Kidney capillary endothelial cell (primary cell): ENCODE data around the gene RAB35.

ENCODE experiments used
- DNase-seq: peaks from one replicate; pipeline ENCODE4 v3.0.0-alpha.2; 2018; ENCODE audit warnings: low spot score

The RAB35 gene

DNA sequence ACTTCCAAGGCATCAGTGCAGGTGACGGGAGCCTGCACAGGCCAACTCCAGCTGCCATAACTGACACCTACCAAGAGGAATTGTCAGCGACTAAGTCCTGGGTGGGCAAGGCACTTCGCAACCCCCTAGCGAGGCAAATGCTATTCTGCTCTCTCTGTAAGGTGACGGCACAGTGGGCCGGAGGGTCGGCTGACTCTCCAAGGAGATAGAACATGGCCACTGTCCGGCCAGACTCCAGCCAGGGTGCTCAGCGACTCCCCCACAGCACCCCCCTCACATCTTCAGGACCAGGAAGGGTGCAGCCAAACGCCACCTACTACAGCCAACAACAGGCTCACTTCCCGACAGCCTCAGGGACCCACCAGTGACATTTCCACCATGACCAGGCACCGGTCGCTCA, 13.2 kb downstream of the RAB35 start:
- no peak for DNase-seq

DNA sequence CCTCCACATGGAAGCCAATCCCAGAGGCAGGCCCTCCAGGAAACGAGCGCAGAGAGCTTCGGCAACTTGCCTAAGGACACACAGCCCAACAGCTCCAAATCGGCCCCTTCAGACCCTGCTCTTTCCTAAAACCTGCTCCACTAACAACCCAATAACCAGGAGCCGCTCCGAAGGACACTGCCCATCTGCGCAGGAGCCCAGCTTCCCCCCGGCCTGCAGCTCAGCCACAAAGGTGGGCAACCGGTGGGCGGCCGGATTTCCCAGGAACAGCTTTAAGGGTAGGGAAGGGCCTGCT, 13.6 kb downstream of the RAB35 start:
- DNase-seq = no peak

DNA sequence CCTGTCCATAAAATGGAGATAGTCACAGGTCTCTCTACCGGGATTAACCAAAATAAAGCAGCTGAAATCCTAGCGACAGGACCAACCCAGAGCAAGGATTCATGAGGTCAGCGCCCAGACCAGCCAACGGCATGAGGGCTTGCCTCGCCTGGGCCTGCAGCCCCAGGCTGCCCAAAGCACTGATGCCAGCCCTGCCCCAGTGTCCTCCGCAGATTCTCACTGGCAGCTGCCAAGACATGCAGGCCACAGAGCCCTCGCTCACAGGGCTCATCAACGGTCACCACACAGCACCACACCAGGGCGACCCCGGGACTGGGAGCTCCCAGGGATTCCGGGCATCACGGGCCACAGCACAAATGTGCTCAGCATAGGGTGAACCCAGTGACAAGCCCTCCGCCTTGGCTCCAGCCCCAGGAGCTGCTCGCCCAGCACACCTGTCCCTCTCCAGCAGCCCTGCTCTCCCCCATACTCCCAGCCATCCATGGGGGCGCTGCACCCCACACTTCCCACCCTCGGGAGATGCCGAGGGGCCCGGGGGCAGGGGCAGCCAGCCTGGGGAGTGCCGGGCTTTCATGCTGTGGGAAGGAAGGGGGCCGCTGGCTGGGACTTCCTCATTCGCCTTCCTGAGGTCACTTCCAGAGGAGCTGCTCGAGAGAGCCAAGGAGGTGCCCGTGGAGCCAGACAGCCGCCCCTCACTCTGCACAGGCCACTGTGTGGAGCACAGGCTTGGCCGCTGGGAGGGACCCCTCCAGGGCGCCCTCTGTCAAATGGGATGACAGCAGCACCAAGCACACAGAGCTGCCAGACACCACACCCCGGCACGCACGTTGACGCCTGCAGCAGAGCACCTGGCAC, 14.1 kb downstream of the RAB35 start:
- DNase-seq = no peak

DNA sequence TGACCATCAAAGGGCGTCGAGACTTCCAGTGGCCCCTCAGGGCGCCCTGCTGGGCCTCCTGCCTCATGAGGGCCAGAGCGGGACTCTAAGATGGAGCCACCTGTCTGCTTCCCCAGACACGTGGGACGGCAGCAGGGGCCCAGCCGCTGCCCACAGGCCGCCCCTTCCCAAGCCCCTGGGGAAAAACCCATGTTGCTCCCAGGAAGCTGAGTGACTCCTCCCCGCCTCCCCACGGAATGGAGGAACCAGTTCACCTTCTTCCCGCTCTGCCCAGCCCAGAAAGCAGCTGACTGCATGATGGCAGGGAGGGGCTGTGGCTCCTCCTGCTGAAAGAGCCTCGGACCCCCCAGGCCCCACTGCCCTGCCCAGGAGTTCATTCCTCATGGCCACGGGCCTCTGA, 14.9 kb downstream of the RAB35 start:
- DNase-seq = no peak

DNA sequence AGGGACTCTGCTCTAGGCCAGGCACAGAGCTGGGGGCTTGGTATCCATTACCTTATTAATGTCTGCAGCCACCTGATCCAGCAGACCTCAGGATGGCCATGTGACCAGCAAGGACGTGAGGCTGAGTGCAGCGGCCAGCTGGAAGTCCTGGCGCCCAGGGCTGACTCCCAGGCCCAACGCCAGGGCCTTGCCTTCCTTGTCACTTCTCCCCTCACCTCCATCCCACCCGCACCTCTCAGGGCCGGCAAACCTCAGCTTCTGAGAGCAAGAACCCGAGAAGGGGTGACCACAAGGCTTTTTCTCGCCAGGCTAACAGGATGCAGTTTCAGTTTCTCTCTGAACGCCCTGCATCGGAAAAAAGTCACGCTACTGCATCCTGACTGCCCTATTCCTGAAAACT, 15.4 kb downstream of the RAB35 start:
- no peak for DNase-seq

DNA sequence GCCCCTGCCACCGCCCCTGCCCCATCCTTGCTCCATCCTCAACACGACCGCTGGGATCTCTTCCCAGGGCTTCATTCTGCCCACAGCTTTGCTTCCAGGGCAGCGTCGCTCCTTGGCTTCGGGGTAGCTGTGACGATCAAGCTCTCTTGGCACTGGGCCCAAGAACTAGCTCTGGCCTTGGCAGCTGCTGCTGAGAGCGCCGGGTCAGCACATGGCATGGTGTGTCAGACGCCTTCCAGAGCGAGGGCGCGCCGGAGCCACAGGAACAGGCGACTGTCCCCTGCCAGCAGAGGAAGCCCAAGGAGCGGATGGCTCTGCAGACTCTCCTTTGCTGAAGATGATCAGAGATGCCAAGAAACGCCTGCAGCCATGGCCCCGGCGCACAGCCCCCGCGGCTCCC, 15.9 kb downstream of the RAB35 start:
- DNase-seq = no peak

DNA sequence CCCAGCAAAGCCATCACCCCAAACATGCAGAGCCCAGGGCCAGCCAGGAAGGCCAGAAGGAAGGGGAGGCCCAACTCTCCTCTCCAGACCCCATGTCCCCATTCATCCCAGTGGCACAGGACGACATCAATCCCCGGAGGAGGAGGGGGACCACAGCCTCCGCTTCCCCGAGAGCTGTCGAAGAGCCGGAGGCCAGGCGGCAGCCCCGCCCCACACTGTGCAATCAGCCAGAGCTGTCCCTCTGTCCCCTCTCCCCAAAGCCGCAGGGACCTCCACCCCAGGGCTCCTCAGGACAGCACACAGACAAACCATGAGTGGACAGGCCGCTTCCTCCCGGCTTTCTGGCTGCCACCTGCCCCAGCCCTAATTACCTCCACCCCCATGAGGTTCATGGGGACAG, 16.8 kb downstream of the RAB35 start:
- no peak for DNase-seq

DNA sequence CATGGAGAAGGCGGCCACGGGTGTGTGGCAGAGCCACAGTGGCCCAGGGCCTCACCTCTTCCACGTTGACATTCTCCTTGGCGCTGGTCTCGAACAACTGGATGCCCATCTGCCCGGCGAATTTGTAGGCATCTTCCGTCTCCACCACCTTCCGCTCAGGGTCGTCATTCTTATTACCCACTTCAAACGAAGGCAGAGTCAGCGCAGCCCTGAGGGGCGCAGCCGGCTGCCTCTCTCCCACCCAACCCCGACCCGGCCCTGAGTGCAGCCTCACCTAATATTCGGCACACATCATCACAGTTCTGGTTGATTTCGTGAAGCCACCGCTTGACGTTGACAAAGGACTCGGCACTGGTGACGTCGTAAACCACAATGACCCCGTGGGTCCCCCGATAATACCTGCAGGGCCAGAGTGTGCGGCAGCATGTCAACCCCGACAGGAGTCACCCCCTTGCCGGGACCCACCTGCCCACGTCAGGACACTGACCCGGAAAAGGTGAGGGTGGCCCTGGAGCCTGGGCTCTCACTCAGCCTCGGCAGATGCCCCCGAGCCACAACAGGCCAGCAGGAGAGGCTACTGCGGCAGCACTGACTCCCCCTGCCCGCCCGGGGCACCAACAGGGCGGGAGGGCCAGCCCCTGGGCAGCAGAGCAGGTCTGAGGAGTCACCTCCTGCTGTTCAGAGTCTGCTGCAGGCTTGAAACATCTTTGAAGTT, 17.6 kb downstream of the RAB35 start:
- DNase-seq = no peak

DNA sequence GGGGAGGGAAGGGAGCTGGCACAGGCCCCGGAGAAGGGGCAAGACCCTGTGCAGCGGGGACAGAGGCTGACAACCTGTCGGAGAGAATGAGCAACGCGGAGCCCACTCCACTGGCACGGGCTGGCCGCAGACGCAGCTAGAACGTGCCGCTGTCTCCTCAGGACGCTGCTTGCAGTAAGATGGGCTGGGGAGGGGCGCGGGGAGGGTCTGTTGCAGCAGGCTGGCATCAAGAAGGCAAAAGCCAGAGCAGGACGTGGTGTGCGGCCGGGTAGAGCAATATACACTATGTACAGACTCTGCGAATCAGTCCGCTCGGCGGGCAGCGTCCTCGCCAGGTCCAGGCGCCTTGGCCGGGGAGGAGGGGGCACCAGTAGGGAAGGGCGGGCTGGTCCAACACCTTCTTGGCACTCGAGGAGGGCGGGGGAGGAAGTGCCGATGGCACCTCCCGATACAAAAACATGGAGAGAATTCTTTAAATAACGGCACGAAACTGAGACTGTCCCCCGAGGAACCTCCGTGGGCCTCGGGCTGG, 19.8 kb downstream of the RAB35 start:
- no peak for DNase-seq

DNA sequence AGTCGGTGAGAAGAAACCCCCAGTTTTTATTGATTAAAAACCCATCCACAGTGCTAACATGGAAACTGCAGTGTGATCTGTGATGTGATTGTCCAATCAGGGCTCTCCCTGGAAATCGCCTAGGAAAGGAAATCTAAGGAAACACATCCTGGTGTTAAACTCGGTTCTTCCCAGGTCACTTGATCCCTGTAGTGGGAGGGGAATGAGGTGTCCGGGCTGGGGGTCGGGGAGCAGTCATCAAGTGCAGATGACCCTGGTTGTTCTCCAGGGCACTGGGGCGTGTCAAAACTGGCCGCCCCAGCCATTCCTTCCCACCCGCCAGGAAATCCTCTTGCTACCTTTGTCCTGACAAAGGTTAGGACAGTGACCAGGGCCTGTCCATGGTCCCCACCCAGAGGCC, 20.8 kb downstream of the RAB35 start:
- DNase-seq = no peak

DNA sequence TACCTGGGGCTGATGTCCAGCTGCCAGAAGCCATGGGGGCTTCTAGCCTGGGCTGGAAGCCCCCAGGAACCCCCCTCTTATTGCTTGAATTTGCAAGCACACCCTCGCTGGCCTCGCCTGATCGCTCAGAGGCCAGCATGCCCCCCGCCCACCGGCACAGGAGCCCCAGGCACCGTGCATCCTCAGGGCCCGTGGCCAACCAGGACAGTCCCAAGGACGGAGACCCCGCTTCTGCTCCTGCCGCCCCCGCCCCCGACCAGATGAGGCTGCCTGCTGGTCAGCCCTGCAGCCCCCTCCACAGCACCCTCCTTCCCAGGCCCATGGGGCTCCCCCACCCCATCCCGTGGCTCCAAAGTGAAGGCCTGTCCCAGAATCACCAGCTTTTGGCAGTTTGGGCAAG, 21.2 kb downstream of the RAB35 start:
- DNase-seq = no peak

DNA sequence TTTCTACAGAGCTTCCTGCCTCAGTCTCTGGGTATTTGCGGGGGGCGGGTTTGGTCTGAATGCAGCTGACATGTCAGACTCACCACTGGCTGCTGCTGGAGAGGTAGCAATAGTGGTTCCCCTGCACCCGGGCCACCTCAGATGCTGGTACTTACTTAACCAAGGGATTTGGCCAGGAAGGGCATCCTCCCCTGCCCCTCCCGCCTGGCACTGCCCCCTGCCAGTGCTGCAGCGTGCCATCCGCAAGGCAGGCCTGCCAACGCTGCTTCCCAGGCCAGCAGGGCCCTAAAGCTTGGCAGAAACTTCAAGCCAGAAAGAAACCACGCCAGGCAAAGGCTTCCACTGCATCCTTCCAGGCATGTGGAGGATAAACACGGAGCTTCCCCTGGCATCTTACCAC, 22.1 kb downstream of the RAB35 start:
- no peak for DNase-seq

DNA sequence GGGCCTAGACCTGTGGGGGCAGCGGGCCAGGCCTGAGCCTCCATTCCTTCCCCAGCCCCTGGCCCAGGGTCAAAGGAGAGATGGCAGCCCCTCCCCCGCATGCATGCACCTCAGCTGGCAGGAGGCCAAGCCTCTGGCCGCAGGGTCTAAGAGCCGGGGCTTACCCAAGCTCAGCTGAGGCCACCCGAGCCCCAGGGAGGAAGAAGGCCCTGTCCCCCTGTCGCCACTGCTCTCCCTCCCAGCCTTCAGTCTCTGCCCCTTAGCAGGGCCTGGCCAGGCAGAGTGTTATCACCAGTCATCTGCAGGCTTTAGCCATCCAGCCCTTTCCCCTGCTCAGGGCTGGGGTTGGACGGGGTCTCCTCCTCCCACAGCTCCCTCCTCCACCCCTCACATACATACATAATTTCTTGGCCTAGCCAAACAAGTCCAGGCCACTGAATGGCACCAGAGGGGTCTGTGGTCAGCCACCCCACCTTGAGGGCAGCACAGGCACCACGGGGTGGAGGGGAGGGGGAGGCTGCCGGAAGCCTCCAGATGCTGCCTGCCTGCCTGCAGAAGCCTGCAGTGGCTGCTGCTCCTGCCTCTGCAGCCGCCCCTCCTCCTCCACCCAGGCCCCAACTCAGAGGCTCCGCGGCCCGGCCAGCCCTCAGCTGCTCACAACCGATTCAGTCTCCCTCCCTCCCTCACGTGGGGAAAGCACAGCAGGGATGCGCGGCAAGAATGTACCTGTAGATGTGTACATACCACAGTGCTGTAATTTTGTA, 22.8 kb downstream of the RAB35 start:
- DNase-seq = no peak

DNA sequence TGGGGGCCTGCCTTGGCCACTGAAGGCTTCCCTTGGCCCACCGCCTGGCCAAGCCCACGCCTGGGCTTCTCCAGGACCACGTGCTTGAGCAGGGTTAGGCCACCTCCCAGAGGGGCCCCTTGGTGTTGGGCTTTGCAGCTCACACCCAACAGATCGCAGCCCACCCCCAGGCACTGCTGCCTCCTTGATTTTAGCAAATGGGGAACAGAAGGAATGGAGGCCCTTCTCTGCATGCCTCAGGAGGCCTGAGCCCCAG, 23.3 kb downstream of the RAB35 start:
- no peak for DNase-seq

DNA sequence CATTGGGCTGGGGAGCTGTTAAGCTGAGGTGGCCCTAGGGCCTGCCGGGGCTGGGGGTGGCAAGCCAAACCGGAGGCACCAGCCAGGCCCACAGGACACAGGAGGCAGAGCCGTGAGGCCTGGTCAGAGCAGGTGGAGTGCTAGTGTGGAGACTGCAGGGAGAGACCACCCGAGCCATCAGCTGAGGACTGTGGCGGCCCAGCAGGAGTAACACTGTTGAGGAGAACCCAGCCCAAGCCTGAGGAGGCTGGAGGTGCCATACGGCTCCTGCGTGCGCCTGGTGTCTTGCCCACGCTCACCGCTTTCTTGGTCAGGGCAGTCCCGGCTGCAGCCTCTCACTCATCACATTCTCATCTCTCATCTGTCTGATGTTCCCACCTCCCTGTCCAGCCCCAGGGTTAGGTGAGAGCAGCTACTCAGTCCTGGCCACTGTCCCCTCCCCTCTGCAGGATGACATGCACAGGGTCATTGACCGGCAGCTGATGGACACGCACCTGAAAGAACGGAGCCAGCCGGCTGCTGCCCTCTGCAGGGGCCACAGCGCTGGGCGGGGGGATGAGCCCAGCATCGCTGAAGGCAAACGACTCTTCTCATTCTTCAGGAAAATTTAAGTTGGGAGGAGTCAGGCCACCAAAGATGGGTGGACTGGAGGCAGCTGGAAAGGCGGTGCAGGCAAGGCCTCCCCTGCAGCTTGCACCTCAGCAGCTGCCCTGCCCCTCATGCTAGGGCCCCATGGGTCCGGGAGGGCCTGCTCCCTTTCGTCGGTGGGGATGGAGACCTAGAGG, 23.8 kb downstream of the RAB35 start:
- DNase-seq = no peak

DNA sequence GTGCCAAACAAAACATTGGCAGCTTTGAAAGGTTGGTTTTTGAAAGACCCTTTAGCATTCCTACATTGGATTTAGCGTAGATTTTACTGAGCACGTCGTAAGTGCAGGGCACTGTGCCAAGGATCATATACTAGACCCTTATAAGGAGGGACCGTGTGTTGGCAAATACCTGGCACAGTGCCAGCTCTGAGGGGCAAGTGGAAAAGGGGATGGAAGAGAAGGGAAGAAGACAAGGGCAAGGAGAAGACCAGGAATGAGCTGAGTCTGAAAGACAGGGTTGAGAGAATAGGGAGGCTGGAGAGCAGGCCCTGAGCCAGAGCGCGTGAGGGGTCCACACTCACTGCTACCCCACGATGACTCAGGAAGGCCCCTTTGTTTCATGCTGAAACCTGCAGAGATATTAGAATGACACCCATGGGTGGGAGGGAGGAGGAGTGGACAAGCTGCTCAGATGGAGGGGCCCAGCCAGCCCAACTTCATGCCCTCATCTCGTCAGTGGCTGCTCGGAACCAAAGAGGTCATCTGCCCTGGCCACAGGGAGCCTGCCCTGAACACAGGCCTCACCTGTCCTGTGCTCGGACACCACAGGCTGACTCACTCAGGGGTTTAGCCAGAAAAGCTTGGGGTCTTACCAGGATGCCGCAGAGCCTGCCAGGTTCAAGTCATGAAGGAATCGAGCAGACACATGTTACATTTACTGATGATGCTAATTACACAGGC, 25.0 kb downstream of the RAB35 start:
- DNase-seq = no peak

DNA sequence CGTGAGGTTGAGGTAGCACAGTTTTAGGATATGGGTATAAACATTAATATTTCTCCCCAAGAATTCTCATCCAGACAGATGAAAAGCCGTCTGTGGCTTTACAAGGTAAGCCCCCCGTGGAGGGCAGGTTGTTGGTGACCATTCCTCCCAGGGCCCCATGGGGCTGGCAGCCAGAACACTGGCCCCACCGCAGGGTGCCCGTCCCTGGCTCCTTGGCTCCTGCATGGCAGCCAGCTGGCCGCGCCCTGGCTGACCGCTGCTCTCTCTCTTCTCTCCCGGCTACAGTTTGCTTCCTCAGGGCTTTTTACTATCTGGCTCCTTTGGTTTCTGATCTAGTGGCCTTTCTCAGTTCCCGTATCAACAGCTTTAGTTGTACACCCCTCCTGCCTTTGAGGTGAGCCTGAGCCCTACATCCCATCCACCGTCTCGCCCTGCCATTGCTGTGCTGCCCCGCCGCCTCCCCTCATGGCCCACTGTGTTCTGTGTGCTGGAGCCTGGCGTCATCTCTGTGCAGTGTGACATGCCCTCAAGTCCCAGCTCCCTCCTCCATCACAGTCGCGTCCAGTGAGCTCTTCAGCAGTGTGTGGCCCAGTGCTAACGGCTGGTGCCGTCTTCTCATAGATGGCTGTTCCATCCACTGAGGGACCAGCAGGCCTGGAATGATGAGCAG, 25.8 kb downstream of the RAB35 start:
- no peak for DNase-seq

DNA sequence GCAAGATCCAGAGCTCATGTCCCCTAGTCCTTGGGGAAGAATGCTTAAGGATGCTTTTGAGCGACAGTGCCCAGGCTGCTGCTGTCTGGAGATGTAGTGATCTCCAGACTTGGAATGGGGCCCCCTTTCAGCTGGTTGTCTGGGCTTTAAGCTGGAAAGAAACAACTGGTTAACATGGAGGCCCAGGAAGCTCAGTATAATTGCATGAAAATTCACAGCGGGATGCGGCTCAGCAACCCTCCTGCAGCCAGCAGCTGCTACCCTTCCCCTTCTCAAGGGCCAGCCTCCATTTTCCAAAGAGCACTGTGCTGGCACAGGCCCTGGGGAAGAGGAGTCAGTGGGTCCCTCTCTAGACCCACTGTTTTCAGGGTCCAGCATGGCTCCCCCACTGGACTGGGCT, 26.3 kb downstream of the RAB35 start:
- no peak for DNase-seq

DNA sequence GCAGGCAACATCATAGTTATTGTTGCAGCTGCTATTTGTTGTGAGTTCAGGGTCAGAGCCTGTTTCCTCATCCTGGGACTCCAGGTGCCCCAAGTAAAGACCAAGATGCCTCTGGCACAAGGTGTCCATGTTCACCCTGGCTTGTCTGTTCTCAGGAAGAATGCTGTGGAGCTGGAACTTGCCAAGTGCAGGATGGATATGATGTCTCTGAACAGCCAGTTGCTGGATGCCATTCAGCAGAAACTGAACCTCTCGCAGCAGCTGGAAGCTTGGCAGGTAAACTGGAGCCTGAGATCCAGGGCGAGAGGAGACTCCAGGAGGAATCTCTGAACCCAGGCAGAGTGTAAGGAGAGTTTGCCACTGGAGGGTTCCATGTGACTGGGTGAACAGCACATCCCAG, 26.8 kb downstream of the RAB35 start:
- no peak for DNase-seq

DNA sequence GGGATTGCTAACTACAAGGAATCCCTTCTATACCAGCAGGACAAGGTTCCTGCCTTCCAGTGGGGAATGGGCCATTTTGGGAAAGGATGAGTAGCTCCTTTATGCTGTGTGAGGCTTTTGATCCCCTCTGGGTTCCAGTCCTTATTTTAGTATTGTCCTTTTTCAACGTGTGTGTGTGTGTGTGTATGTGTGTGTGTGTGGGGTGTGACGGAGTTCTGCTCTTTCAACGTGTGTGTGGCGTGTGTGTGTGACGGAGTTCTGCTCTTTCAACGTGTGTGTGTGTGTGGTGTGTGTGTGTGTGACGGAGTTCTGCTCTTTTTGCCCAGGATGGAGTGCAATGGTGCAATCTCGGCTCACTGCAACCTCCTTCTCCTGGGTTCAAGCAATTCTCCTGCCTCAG, 27.4 kb downstream of the RAB35 start:
- DNase-seq = no peak
